ENCODE results near the gene CD2AP. TPM values are rescaled to one million over a fixed set of nuclear protein-coding genes. Genes with fewer than 3 reads are reported as not detected.

The CD2AP gene
- total and polyA plus RNA-seq, 9 of the 15 experiments (the other 6 are each of a cell fraction or from before 2014, with no cell fraction given): 9.4 to 69.7 (median 38.7) TPM

DNA sequence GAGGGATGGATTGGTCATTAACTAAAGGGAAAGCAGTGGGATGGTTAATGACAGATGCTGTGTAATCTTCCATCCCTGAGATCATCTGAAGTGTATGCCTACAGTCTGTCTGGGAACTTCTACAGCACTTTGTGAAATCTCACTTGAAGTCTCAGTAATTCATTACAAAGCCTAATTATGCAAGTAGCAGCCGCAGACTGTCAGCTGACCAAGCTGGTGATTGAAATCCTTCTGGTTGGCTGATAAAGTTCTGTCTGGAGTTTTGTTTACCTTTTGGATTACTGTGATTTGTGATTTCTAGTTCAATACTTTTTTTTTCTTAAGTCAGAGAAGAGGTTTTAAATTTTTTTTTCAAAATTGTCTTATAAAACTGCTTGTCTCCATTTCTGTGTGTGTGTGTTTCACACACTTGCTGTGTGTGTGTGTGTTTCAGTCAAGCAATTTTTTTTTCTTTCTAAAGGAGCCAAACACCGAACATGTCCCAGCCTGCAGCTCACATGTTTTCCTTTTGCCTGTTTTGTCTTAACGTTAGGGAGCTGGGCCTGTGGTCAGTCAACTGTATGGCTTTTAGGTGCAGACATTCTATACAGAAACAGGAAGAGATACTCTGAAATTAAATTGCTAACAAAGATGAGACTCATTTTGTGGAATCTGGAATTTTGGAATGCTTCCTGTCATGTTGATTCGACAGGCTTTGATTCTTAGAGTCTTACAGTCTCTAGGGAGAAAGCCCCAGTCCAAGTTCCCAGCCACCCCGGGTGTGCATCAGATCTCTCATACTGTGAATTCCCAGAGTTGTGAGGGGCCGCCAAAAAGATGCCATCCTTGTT lies 192.3 kb downstream of the CD2AP start:
- H3K9me3 ChIP-seq (replicated peaks; ENCODE audit: control insufficient read depth, insufficient read depth, low read depth, low read length): no peaks in the 10 kb centered on the region
- H3K4me3 ChIP-seq: no peak overlapping the region
- in situ Hi-C loops (cut with MboI) (no loop called here), intact Hi-C loops (cut with micrococcal nuclease) (no loop called here)
- no peaks in the 10 kb centered on the region for H3K9me1 ChIP-seq (ENCODE audit: control insufficient read depth, insufficient read depth, low read length)
- no peaks in the 10 kb centered on the region for H3K36me3 ChIP-seq (ENCODE audit: control insufficient read depth, insufficient read depth, low read length)
- no peaks in the 10 kb centered on the region for H3K4me1 ChIP-seq (replicated peaks in 1 of 2; ENCODE audit: control insufficient read depth in 2 of 2, insufficient read depth in 2 of 2, low read length in 2 of 2)
- no peaks in the 10 kb centered on the region for H3K79me2 ChIP-seq (ENCODE audit: control insufficient read depth, insufficient read depth, low read length)
- no peak overlapping the region for H3K4me2 ChIP-seq (ENCODE audit: insufficient read depth, low read length)
- H3K27ac ChIP-seq (ENCODE audit: extremely low read depth, low read depth, low read length): no peak overlapping the region
- BruUV-seq (replicated peaks): no TSS peak
- H2AFZ ChIP-seq (ENCODE audit: low read depth, low read length): no peak overlapping the region
- ChIA-PET POLR2A (interaction anchor here (0.5 kb wide), 1 partner anchor 257 kb away, joined by 4 read pairs; no protein-coding TSS in a partner anchor), CTCF (ENCODE audit: low intra/inter-chr PET ratio) (no interaction called here)
- no peaks in the 10 kb centered on the region for H4K20me1 ChIP-seq (replicated peaks; ENCODE audit: control insufficient read depth, insufficient read depth, low read length)
- no peaks in the 10 kb centered on the region; a peak in 2 of 5 replicates for H3K27me3 ChIP-seq (ENCODE audit: control insufficient read depth in 2 of 2, insufficient read depth in 2 of 2, low read length in 2 of 2)
- no peak; the same call in 2 of the 3 replicates for ATAC-seq
- 1% methylated on average over 6 of the region's 6 CpGs for WGBS (ENCODE audit: insufficient coverage, low coverage, missing lambda C conversion rate)
- no peak for DNase-seq (ENCODE audit: extremely low read depth in 1 of 4, low spot score in 3 of 4)
- peak; percentile 6 for FAIRE-seq
- H3K9ac ChIP-seq (ENCODE audit: insufficient read depth in 1 of 2, low read depth in 2 of 2, low read length in 2 of 2): no peak overlapping the region
- TF ChIP-seq PHF20 (IDR thresholded peaks at IDR 0.05; ENCODE audit: partially characterized antibody) (no peak), ZNF431 (CRISPR knock-in tag; IDR thresholded peaks at IDR 0.05) (no peak), ZNF444 (CRISPR knock-in tag; IDR thresholded peaks at IDR 0.05) (no peak), SMAD1 (IDR thresholded peaks at IDR 0.05; ENCODE audit: low read depth, low read length, partially characterized antibody) (no peak), RBM17 (IDR thresholded peaks at IDR 0.05; ENCODE audit: borderline replicate concordance, low read depth, low read length) (no peak), DMBX1 (CRISPR knock-in tag; IDR thresholded peaks at IDR 0.05; ENCODE audit: borderline replicate concordance) (no peak), NONO (IDR thresholded peaks at IDR 0.05; ENCODE audit: low read depth in 2 of 2, low read length in 1 of 2) (no peak), E2F8 (IDR thresholded peaks at IDR 0.05; ENCODE audit: low read depth, partially characterized antibody) (no peak), CREB5 (CRISPR knock-in tag; IDR thresholded peaks at IDR 0.05) (no peak), MYC (IDR thresholded peaks at IDR 0.05; ENCODE audit: low read depth, low read length) (no peak), MYC (CRISPR knock-in tag; IDR thresholded peaks at IDR 0.05; ENCODE audit: borderline replicate concordance, low read depth) (no peak), PML (IDR thresholded peaks at IDR 0.05; ENCODE audit: low read length) (no peak), SMARCC2 (IDR thresholded peaks at IDR 0.05; ENCODE audit: low read depth) (no peak), ETV5 (CRISPR knock-in tag; IDR thresholded peaks at IDR 0.05; ENCODE audit: low read depth) (no peak), SMAD4 (CRISPR knock-in tag; conservative IDR thresholded peaks at IDR 0.05) (peak; percentile 69), OTX1 (CRISPR knock-in tag; IDR thresholded peaks at IDR 0.05) (no peak), ZNF354B (CRISPR knock-in tag; IDR thresholded peaks at IDR 0.05) (no peak)
- TF ChIP-seq, protein P1, sequence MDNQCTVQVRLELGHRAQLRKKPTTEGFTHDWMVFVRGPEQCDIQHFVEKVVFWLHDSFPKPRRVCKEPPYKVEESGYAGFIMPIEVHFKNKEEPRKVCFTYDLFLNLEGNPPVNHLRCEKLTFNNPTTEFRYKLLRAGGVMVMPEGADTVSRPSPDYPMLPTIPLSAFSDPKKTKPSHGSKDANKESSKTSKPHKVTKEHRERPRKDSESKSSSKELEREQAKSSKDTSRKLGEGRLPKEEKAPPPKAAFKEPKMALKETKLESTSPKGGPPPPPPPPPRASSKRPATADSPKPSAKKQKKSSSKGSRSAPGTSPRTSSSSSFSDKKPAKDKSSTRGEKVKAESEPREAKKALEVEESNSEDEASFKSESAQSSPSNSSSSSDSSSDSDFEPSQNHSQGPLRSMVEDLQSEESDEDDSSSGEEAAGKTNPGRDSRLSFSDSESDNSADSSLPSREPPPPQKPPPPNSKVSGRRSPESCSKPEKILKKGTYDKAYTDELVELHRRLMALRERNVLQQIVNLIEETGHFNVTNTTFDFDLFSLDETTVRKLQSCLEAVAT (IDR thresholded peaks at IDR 0.05): no peak
